Measurements from ENCODE around the gene LHX3.

Gene LHX3

GRCh38 chr9:136177224-136177623 is 27.7 kb downstream of the LHX3 start:
- DNase-seq (ENCODE audit: low read depth in 2 of 2): no peak

- DNase-seq (ENCODE audit: low read depth in 2 of 2): no peak
Observed at GRCh38 chr9:136175616-136176197, 29.2 kb downstream of the LHX3 start.

GRCh38 chr9:136174779-136175615 is 29.9 kb downstream of the LHX3 start:
- DNase-seq (ENCODE audit: low read depth in 2 of 2): no peak

GRCh38 chr9:136173648-136174290 is 31.2 kb downstream of the LHX3 start:
- no peak for DNase-seq (ENCODE audit: low read depth in 2 of 2)

GRCh38 chr9:136172412-136173079 is 32.4 kb downstream of the LHX3 start:
- DNase-seq (ENCODE audit: low read depth in 2 of 2): no peak

- DNase-seq (ENCODE audit: low read depth in 2 of 2): no peak
Observed at GRCh38 chr9:136171801-136172411, 33.0 kb downstream of the LHX3 start.

GRCh38 chr9:136171009-136171800 is 33.7 kb downstream of the LHX3 start:
- DNase-seq (ENCODE audit: low read depth in 2 of 2): no peak

GRCh38 chr9:136170006-136170901 is 34.7 kb downstream of the LHX3 start:
- peak in 1 of 2 donors; percentile 12 for DNase-seq (ENCODE audit: low read depth in 2 of 2)

GRCh38 chr9:136169495-136169894 is 35.4 kb downstream of the LHX3 start:
- no peak for DNase-seq (ENCODE audit: low read depth in 2 of 2)

- no peak for DNase-seq (ENCODE audit: low read depth in 2 of 2)
Observed at GRCh38 chr9:136163248-136163850, 41.6 kb downstream of the LHX3 start.

GRCh38 chr9:136160995-136161610 is 43.8 kb downstream of the LHX3 start:
- DNase-seq (ENCODE audit: low read depth in 2 of 2): no peak

- no peak for DNase-seq (ENCODE audit: low read depth in 2 of 2)
Observed at GRCh38 chr9:136160381-136160841, 44.5 kb downstream of the LHX3 start.

GRCh38 chr9:136159851-136160250 is 45.1 kb downstream of the LHX3 start:
- no peak for DNase-seq (ENCODE audit: low read depth in 2 of 2)

- no peak for DNase-seq (ENCODE audit: low read depth in 2 of 2)
Observed at GRCh38 chr9:136157477-136158265, 47.3 kb downstream of the LHX3 start.

- no peak for DNase-seq (ENCODE audit: low read depth in 2 of 2)
Observed at GRCh38 chr9:136156209-136157120, 48.5 kb downstream of the LHX3 start.

- DNase-seq (ENCODE audit: low read depth in 2 of 2): no peak
Observed at GRCh38 chr9:136155576-136155975, 49.4 kb downstream of the LHX3 start.

- DNase-seq (ENCODE audit: low read depth in 2 of 2): no peak
Observed at GRCh38 chr9:136154943-136155342, 50.0 kb downstream of the LHX3 start.
